KBM-7 (cell line): Measurements from ENCODE around the gene SIKE1.
"Not testable (repeated sequence)": the region's sequence is repeated elsewhere in the genome, so short reads cannot be mapped to it uniquely, and the experiment has no call there.

Experiments used
- DNase-seq: peaks from one replicate; pipeline ENCODE4 v3.0.0-alpha.2; 2015
- in situ Hi-C: fragments of 300-500 bp; cut with MboI; formaldehyde crosslinking; loops from 2 replicates; pipeline ENCODE4 v1.14.3; 2020; ENCODE audit warnings: low sequenced_read_pairs, low pct_unique_long_range_greater_than_20kb, mixed read lengths

The SIKE1 gene

DNA sequence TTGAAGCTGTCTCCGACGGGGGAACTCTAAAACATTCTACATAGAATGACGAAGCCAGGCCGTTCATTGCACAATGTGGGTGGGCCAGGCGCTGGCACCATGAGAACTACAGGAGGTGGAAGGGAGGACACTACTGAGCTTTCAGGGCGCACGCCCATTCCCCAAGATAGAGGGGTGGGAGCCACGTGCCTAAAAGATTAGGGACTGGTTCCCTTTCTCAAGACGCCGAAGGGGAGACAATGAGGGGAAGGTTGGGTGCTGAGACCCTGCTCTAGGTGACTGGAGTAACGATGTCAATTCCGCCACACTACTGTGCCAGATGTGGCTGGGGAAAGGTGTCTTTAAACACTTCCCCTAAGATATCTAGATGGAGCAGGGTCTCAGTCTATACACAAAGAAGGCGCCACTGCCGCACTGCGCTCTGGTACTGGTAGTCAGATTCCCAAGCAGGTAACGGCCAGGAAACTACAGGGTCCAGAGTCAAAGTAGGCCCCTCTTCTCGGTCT, 23.5 kb downstream of the SIKE1 start:
- in situ Hi-C loops: no loop called here
- DNase-seq: no peak

DNA sequence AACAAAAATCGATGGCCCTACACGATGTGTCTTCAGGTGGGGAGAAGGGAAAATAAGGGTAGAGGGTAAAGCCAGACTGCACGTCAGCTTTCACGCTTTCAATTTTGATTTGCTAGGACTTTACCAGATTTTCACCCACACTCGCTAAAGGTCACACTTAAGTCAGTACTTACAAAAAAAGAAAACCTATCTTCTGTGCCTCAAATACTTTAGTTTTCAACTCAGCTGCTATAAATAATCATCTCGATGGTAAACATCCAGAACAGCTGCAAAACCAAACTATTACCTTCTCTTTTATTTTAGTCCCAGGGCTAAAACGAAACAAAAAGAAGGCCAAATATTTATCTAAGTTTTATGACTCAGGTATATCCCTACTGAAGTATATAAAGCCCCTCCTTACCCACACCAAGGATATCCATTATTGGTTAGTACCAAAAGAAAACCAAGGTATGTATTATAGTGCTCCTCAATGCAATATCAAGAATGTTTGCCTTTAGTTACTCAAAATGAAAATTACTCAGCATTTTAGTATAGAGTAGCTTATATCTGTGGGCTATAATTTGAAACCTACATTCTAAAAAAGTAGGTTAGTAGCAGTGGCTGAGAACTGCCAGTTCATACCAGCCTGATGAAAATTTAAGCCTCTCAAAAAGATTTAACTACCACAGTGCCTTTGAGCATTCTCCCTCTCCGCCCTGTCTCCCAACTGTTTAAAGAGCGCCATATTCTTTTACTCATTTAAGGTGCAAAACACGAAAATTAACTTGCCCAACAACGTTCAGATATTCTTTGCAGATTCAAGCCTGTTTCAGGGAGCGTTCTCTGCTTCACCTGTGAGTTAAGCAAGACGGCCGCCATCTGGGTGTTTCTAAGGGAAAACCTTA, 24.2 kb downstream of the SIKE1 start:
- in situ Hi-C loops: no loop called here
- DNase-seq: no peak

DNA sequence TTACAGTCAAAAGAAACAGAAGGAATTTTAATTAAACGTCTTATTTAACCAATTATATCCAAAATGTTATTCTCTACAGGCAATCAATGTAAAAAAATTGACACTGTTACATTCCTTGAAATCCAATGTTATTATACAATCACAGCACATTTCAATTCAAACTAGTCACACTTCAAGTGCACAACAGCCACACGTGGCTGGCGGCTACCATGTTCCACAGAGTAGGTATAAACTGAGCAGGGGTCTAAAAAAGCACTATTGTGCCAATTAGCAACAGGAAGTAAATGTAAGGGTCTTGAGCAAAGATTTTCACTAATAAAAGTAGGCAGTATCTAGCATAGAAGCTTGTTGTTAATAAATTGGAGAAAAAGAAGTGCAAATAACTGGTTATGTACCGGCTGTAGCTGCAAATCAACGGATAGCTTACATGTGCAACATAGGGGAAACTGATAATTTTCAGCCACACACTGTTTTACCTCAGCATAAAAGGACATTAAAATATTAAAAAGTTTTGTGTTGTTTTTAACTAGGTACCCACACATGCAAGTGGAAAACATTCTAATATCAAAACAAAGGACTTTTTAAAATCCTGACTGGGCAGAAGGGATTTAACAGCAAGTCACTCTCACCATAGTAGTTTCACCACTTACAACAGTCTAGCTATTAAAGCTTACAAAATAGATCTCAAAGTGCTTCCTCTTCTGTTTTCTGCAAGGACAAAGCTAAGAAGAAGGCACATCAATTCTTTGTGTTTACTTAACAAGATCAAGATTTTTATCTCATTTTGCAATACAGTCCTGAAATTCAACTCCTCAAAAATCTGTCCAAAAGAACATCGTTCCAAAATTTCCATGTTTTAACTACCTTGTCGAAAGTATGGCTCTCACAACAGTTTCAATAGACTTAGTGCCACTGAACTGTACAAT, 25.2 kb downstream of the SIKE1 start:
- in situ Hi-C loops: no loop called here
- DNase-seq: peak; percentile 38

DNA sequence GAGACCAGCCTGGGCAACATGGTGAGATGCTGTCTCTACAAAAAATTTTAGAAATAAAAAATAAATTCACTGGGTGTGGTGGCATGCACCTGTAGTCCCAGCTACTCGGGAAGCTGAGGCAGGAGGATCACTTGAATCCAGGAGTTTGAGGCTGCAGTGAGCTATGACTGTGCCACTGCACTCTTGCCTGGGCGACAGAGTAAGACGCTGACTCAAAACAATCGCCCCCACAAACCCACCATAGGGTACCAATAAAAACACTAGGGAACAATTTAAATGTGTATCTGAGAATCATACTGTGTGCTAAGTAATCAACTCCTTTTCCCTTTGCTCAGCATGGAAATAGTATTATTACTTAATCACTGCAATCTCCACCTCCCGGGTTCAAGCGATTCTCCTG, 26.8 kb downstream of the SIKE1 start:
- in situ Hi-C loops, DNase-seq: not testable (repeated sequence)

DNA sequence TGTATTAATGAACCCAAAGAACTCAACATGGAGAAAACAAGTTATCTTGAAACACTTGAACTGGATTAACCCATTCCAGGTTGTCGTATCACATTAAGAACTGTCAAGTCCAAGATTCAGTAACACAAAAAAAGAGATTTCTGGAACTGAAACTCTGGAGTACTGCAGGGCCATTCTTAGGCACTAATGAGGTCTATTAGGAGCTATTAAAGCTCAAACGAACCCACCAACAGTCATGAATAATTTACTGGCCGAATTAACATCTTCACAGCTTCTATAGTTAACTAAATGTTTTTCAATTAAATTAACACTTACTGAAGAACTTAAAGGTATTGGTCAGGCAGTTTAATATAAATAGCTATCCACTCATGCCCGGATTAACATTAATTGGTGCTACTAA, 27.3 kb downstream of the SIKE1 start:
- in situ Hi-C loops: no loop called here
- no peak for DNase-seq

DNA sequence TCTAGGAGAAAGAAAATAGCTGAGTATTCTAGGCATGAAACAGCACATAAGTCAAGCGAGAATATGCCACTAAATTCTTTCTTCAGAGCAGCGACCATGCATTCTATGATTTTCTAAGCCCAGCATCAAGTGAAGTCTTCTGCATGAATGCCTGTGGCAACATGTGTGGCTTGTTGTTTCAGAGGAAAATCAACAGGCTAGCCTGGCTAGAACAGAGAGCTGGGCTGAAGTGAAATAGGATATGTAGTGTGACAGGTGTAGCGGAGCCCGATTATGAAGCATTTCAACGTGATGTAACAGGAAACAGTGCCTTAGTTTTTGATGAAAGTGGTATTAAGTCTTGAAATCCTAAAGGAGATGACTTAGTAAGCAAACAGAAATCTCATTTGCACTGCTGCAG, 29.7 kb downstream of the SIKE1 start:
- no peak for DNase-seq
- in situ Hi-C loops: no loop called here

DNA sequence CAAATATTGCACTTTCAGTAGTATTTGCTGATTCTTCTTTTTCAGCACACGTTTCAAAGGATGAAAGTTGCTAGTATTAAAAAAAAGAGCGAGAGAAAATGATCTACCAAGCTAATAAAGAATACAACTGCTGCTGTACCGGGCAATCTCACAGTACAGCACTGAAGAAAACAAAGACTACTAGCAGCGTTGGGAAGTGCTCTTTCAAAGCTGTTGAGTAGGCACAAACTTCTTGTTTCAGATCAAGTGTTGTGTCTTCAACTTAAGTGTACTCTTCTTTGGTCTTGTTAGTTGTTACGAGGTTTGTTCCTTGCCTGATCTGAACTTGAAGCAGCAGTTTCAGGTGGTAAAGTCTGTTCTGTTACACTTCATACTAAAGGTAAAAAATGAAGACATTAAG, 30.6 kb downstream of the SIKE1 start:
- DNase-seq: no peak
- in situ Hi-C loops: no loop called here

DNA sequence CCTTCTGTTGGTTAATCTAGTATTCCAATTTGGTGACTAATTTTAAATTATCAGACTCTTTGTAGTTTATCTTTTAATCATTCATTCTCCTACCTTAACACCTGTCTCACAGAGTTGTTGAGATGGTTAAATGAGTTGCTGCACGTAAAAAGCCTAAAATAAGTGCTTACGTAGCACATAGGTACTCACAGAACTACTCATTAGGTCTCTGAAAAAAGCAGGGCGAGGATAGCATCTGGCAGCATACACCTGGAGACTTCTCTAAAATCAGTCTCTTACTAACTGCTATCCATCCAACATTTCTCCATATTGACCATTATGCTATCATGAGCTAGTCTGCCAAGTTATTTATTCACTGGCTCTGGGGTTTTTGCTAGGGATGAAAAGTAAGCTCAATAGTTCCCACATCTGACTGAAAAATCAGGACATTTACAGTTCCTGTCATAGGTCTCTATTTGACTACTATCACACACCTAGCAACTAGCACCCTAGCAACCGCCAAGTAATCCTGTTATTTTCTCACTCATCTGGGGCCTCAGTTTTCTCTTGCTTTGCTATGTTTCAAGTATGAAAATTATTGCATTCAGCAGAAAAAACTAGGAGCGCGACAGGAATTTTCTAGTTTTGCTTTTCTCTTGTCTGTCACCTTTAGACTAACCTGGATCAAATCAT, 33.9 kb downstream of the SIKE1 start:
- in situ Hi-C loops: no loop called here
- DNase-seq: no peak

DNA sequence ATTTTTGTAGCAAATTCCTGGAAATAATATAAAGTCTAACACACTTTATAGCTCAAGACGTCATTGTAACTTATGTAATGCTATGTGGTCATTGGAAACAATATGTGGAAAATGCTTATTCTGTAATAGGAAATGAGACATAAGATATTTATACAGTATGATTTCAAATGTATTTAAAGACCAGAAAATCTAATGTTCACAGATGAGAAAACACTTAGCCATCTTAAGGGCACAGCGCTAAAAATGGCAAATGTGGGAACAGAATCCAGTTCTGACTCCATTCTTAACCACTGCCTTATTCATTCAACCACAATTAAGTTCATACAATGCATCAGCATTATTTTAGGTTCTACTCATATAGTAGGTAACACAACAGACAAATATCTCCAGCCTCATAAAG, 35.2 kb downstream of the SIKE1 start:
- no peak for DNase-seq
- in situ Hi-C loops: no loop called here

DNA sequence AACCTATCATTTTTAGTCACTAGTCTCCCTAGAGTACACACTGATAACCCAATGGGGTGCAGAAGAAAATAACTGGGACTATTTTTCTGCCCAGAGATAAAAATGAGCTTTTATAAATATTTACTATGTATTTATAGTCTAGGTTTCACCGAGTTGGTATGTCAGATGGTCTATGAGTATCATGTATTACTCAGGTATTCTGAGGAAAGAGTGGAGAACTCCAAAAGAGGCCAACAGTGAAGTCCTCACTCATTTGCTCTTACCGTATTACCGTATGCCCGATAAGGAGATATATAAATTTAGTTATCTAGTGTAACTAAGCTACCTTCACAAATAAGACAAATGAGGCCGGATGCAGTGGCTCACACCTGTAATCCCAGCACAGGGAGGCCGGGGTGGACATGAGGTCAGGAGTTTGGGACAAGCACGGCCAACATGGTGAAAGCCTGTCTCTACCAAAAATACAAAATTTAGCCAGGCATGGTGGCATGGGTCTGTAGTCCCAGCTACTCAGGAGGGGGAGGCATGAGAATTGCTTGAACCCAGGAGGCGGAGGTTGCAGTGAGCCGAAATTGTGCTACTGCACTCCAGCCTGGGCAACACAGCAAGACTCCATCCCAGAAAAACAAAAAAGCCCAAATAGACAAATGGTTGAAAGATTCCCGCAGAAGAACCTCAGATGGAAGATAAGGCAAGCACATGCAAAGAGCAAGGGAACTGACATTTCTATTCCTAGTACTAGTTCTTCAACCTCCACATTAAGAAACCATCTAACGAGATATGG, 38.3 kb downstream of the SIKE1 start:
- DNase-seq: no peak
- in situ Hi-C loops: no loop called here

DNA sequence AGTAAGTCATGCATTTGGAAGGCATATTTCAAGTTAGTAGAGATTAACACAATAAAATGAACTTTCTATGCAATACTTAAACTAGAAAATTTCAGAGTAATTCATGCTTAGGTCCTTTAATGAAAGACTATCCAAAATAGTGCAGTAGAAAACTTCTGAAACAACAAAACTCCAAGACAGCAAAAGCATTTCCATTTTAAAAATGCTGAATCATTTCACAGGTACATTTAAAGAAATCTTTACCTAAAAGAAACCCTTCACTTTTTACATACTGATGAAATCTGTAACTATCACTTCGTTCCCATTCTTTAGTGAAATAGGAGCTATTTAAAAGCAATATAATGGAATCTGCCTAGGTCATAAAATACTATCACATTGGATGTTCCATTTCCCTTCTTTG, 40.2 kb downstream of the SIKE1 start:
- DNase-seq: no peak
- in situ Hi-C loops: no loop called here

DNA sequence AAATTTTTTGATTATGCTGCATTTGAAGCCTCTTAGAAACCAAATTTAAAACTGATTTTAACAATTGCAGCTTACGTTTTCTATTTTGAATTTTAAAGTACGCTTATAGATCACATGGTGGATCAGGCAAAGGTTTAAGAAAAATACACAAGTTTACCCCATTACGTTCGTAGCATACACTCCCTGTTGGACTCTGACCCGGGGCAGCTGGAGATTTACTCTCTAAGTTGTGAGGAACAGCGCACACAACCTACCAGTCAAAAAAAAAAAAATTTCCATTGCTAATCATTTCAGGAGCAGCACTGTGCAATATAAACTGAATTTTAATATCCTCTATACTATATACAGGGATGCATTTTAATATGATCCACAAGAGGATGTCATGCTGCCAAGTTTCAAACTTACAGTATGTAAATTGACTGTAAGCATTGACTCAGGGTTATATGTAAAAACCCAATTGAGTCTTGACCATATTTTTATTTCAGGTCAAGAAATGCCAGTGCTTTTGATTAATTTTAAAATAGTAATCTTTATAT, 43.1 kb downstream of the SIKE1 start:
- DNase-seq: no peak
- in situ Hi-C loops: no loop called here

DNA sequence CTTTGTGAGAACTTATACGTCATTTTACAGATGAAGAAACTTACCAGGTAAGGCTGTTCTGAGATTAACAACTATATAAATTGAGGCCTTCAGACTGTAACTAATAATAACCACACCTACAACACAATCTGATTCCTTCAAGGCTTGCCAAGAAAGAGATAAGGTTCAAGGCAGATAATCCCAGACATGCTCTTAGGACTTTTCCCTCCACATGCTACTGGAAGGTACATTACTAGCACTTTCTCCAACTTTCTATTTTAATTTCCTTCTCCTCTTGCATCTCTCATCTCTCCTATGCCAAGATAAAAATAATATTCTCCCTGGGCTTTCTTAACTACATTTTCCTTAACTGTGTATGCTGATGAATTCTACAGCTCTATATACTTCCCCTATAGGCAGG, 45.0 kb downstream of the SIKE1 start:
- DNase-seq: no peak
- in situ Hi-C loops: no loop called here

DNA sequence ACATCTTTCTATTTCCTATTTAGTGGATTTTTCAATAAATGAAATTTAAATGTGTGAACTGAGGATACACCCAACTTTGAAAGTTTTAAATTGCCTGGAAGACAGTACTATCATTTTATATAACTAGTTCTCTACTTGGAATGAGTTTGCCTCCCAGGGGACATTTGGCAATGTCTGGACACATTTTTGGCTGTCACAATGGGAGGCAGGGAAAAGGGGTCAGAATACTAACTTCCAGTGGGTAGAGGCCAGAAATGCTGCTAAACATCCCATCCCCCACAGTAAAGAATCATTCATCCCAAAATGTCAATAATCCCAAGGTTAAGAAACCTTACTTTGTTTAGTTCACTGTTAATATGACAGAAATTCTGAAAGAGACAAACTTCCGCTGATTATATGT, 50.7 kb downstream of the SIKE1 start:
- no peak for DNase-seq
- in situ Hi-C loops: no loop called here

DNA sequence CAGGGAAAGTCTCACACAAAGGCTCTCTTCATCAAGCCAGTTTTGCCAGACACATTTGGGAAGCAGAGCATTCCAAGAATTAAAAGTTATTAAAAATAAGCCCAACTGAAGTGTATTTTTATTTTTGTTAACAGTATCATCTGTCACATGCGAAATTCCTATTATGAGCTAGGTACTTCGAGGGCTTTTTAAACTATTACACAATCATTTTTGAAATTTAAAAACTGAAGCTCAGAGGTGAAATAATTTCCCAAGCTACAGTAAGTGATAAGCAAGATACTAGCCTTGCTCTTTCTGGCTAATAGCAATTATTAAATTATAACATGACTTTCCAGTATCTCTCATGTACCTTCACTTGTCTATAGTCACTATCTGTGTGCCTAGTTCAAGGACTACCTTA, 51.9 kb downstream of the SIKE1 start:
- no peak for DNase-seq
- in situ Hi-C loops: no loop called here

DNA sequence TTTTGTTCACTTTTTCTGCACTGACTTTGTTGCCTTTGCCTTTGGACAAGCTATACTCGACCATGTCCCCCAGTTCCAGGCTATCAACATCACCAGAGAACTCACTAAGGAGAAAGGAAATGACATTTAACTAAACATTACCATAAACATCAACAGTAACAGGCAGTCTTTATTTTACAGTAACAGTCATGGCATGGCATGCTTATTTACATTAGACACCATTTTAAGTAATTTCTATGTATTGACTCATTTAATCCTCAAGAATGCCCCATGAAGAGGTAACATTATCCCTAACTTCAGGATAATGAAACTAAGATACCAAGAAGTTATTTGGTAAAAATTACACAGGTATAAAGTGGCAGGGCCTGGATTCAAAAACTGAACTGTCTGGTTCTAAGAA, 55.3 kb downstream of the SIKE1 start:
- DNase-seq: no peak
- in situ Hi-C loops: no loop called here

DNA sequence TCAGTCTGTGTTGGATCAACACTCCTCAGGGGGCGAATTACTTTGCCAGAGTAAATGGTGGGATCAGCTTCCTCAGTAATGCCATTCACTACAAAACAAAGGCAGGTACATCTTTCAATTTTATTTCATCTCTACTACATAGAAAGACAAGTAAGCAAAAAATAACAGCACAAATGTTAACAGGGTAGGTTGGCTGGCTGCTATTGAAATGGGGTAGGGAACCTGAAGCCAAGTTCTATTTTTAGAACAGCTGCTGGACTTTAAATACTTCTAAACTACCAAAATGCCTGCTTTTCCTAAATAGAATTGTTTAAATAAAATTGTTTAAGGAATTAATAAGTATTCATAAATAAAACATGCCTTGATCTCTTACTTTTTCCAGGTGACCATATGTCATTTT, 56.6 kb downstream of the SIKE1 start:
- no peak for DNase-seq
- in situ Hi-C loops: no loop called here

DNA sequence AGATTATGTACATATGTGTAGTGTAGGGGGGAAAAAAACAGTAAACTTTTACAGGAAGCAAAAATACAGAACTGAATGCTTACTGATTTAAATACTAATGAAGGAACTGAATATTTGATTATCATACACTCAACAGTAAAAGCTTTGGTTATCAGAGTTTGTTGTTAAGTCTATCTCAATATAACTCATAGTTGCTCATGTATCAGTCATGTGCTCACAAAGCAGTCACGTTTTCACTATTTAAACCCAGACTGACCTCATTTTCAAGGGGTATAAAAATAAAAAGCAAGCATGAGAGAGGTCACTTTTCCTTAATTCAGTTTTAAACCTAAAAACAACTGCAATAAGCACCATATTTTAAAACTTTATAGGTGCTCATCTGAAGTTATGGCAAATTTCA, 57.0 kb downstream of the SIKE1 start:
- no peak for DNase-seq
- in situ Hi-C loops: no loop called here

DNA sequence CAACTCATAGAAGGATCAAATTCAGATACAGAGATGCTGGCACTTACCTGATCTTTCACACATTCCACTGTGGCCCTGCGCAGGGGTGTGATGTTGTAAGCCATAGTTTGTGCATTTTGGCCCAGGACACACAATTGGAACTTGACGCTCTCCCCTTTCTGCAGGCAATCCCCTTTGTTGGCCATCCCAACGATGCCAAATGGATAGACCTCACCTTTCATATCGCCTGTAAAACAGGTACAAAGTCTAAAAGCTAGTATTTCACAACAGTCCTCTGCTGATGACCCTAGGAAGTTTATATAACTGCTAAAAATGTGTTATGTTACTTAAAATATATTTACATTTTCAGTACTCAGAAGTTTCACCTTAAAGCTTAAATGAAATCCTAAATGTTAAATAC, 60.0 kb downstream of the SIKE1 start:
- DNase-seq: no peak
- in situ Hi-C loops: no loop called here
